Stimulated activated CD4-positive, alpha-beta T cell treated with anti-CD3 and anti-CD28 coated beads, Interleukin-12 subunit alpha, Interleukin-12 subunit beta, amount 100 ng/mL, for 24 hours (primary cell): ENCODE data around the gene OGN.
"Not testable (repeated sequence)": the region's sequence is repeated elsewhere in the genome, so short reads cannot be mapped to it uniquely, and the experiment has no call there.

ENCODE experiments used
- DNase-seq, 2 experiments: peaks; one replicate each; pipeline ENCODE4 v3.0.0-alpha.2; 2020; ENCODE audit warnings: low read depth in 2 of 2

The OGN gene, protein sequence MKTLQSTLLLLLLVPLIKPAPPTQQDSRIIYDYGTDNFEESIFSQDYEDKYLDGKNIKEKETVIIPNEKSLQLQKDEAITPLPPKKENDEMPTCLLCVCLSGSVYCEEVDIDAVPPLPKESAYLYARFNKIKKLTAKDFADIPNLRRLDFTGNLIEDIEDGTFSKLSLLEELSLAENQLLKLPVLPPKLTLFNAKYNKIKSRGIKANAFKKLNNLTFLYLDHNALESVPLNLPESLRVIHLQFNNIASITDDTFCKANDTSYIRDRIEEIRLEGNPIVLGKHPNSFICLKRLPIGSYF

DNA sequence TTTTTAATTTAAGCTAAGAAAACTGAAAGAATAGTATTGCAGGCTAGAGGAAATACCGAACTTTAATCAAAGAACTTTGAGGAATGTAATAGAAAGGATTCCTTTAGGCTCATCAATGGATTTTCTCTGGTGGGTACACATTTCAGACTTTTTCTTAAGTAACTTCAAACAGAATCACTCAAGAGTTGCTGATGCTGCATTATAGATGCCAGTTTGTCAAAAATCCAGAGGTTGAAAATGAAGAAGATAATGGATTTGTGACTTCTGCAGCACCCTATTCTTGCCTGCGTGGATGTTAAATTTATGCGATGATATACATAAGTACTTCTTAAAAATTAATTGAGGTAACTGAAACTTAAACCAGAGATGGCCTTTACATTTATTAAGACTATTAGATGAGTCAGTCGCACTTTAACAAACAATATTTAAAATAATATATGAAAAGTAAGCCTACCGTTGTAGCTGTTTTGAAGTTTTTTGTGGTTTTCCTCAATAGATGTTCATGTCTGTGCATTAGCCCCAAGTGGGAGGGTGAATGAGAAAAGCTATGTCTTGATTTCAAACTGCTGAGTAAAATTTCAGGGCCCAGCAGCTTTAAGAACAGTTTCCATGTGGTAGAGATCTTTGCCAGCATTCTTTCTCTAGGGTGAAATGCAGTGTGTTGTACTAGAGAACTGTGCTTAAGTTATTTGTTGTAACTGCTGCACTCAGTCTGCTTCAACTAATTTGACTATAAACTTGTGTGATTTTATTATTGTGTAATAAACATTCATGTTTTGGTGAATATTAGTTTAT lies at the start of gene OGN:
Gene OGN (minus strand): TSS at position 537 of the 795 bp plus-strand sequence. CDS start 1,171 bp downstream, outside the sequence.
- DNase-seq, result no peak

DNA sequence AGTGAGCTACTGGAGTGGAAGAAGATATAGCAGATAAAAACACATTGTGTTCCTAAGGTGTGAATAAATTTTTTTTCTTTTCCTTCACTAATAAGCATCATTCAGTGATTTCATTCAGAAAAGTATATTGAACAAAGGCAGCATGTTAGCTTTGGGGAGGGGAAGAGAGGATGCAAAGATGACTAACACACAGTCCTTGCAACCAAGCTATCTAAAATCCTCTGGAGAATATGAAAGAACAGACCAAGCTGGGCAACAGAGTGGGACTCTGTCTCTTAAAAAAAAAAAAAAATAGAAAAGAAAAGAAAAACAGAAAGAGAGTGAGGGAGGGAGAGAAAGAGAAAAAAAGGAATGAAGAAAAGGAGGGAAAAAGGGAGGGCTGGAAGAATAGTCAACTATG lies 42.2 kb upstream of the OGN start:
- DNase-seq, result no peak

DNA sequence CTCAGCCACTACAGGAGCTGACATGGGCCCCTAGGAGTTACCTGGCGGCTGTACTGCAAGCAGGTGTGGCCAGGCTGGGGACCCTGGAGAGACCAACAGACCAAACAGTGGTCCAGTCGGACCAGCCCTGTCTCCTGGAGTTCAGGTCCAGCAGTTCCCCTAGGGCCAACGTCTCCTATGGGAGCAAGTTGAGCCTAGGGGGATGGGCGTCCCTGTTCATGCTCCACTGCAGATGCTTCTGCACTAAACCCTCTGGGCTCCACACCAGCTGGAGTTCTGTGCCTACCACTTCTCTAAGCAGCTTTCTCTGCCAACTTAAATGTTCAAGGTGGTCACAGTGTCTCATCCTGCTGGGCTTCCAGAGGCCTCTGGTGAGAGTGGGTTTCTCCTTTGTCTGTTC lies 40.5 kb upstream of the OGN start:
- DNase-seq, result no peak

DNA sequence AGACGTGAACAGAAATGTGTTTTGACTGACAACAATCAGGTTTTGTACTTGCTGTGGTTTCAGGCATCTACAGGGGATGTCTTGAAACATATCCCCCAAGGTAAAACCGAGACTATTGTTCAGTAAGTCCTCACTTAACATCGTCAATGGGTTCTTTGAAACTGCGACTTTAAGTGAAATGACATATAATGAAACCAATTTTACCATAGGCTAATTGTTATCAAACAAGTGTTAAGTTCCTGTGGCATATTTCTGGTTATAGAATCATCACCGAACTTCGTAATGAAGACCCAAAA lies 36.3 kb upstream of the OGN start:
- no peak for DNase-seq

- DNase-seq, result no peak
Measured at GRCh38 chr9:92439921-92440750, 35.8 kb upstream of the OGN start.

DNA sequence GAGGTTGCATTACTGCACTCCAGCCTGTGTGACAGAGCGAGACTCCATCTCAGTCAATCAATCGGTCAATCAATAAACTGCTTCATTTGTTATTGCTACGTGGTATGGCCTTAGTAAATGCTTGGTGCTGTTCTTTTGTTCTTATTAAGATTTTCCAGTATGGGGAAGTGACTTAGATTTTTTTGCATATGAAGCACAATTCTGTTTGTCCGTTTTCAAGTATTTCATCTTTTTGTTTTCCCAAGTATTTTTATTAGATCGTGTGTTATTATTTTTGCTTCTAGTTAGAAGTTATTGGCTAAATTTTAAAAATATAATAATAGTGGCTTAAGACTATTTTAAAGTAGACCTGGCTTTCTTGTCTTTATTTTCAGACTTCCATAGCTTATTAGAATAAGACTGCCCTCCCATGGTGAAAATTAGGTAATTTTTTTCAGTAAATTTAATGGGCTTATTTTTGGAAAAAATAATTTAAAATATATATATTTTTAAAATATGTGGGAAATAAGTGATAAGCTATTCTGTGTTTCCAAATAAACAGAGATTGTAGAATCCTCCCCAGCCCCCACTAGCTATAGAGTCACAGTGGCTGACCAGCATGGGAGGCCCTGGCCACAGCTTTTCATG lies 34.6 kb upstream of the OGN start:
- DNase-seq, result no peak

DNA sequence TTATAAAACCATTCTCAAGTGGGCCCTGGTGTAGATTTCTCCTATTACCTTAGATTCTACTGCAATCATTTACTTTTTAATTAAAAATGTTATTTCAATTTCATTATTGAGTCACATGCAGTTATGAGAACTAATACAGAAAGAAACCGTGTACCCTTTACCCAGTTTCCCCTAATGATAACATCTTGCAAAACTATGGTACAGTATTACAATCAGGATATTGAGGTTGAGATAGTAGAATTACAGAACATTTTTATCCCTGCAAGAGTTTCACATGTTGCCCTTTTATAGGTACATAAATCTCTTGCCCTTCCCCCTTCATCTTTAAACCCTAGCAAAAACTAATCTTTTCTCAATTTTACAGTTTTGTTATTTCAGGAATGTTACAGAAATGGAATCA lies 30.9 kb upstream of the OGN start:
- DNase-seq, result no peak

- no peak for DNase-seq
Measured at GRCh38 chr9:92432972-92433548, 28.7 kb upstream of the OGN start.

GRCh38 chr9:92432350-92432749 lies 28.0 kb upstream of the OGN start:
- DNase-seq, result no peak

- DNase-seq, result no peak
Measured at GRCh38 chr9:92429836-92430235, 25.5 kb upstream of the OGN start.

GRCh38 chr9:92426501-92427145 lies 22.2 kb upstream of the OGN start:
- no peak for DNase-seq

DNA sequence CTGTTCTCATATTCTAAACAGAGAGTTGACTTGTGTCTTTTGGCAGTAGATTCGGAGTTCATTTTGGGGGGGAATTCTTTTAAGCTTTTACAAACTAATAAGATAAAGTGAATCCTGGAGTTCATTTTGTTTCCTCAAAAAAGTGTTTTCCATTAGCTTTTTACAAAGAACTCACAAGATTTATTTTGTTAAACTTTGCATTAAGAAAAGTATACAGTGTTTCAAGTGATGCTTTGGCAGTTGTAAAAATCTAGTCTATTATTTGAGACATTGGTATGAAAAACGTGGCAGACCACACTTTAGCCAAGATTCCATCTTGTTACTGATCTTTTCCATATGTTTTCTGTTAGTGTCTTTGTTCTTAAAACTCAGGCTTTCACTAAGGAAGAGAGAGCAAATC lies 21.1 kb upstream of the OGN start:
- DNase-seq, result no peak

GRCh38 chr9:92424340-92424739 lies 20.0 kb upstream of the OGN start, which contains the start of gene OMD:
TSS of gene OMD (minus strand) at chr9:92424471. CDS start at chr9:92417558, 6,913 bp downstream.
- no peak for DNase-seq

DNA sequence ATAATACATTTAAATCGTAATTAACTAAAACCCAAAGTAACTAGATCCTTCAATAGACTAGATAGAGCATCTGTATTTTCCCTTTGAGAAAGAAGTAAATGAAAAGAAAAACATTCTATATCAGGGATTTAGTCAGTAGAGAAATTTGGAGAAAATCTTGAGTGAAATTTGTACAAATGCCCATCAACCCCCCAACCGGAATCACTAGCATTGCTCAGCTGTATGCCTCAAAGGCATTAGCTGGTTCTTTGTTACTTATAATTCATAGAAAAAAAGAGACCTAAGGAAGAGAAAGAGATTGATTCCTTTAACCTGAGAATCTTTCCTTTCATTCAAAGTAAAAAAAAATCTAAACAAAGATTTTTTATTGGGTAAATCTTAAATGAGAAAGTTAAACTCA lies 19.2 kb upstream of the OGN start:
- DNase-seq, result no peak

GRCh38 chr9:92422611-92423338 lies 18.4 kb upstream of the OGN start:
- no peak for DNase-seq

DNA sequence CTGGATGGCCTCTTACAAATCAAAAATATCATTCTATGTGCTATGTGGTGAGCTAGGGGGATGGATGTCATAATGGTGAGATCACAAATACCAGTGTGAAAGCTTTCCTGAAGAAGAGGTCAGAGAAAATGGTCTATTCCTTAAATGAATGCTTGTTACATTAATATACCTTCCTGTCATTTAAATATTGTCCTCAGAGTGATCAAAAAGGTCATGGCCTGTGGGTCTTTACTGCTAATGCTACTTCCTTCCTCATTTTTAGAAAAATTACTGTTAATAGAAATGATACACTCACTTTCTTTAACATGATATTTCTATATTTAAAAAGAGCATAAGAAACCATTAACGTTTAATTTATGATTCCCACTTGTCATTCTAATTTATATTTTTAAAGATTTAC lies 10.2 kb upstream of the OGN start:
- no peak for DNase-seq

- DNase-seq, result not testable (repeated sequence)
Measured at GRCh38 chr9:92411157-92411556, 6.8 kb upstream of the OGN start.

- DNase-seq, result no peak
Measured at GRCh38 chr9:92408747-92409478, 4.5 kb upstream of the OGN start.

GRCh38 chr9:92407818-92408217 lies 3.4 kb upstream of the OGN start:
- DNase-seq, result no peak

GRCh38 chr9:92406477-92406876 lies 2.1 kb upstream of the OGN start:
- DNase-seq, result peak in 1 of 2 experiments; percentile 6
